Natural killer cell treated with Interleukin-12 subunit alpha and Interleukin-12 subunit beta and Interleukin-15 and Interleukin-18, amount 100 ng/mL, for 72 hours (primary cell): ENCODE measurements around the gene KCNK5. TPM values are rescaled to one million over a fixed set of nuclear protein-coding genes. Genes with fewer than 3 reads are reported as not detected.

Source experiments
- ATAC-seq, 2 donors: fragments of 150-1000 bp; cut with Tn5 transposase in 1 of 2; sonication (Bioruptor Pico), chemical (Tn5 transposase) in 1 of 2; 2 replicates each; pipeline ENCODE4 v1.10.0; 2021
- DNase-seq: peaks from one replicate; pipeline ENCODE4 v3.0.0; 2022; ENCODE audit warnings: low spot score
- H3K27ac Mint-ChIP-seq, 2 donors: 1 replicate in 1 of 2; 2 replicates in 1 of 2; pipeline ENCODE4 v1.8.0; 2022; ENCODE audit warnings: mixed read lengths in 2 of 2, mild to moderate bottlenecking in 1 of 2, moderate library complexity in 1 of 2
- H3K27me3 Mint-ChIP-seq, 2 donors: 1 replicate in 1 of 2; 2 replicates in 1 of 2; pipeline ENCODE4 v1.8.0; 2022; ENCODE audit warnings: mixed read lengths in 2 of 2
- H3K36me3 Mint-ChIP-seq: one replicate; pipeline ENCODE4 v1.8.0; 2022; ENCODE audit warnings: mixed read lengths
- H3K4me1 Mint-ChIP-seq, 2 donors: 1 replicate in 1 of 2; 2 replicates in 1 of 2; pipeline ENCODE4 v1.8.0; 2022; ENCODE audit warnings: low read depth in 2 of 2, mixed read lengths in 2 of 2, mild to moderate bottlenecking in 1 of 2
- H3K4me3 Mint-ChIP-seq: one replicate; pipeline ENCODE4 v1.8.0; 2022; ENCODE audit warnings: mixed read lengths
- H3K9me3 Mint-ChIP-seq: 2 replicates; pipeline ENCODE4 v1.8.0; 2022; ENCODE audit warnings: mixed read lengths
- total RNA-seq, 2 donors: library from RNA; stranded (reverse); gene quantifications; one replicate each; pipeline ENCODE4 v1.2.3, GENCODE V29; 2022

Gene KCNK5
- total RNA-seq, 2 donors from 2014 or later: 2.1 to 10.9 TPM

DNA sequence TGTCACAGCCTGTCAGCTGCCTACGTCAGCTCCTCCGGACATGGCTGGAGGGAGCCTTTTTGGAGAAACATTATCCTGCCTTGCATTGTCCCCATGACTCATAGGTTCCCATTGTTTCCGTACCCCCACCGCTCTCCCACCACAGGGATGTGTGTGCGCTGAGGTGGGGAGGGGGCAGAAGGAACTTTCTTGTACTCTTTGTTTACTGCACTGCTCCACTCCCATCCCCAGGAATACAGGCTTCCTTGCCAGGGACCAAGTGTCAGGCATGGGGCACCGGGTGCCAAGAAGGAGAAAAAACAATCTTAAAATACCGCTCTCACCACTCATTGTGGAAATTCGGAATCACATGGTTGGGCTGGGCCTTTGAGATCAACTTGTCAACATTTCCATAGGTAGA is 51.0 kb downstream of the KCNK5 start:
- no peak overlapping the region for H3K27ac Mint-ChIP-seq
- no peak for ATAC-seq
- no peak for DNase-seq
- peaks cover 2% of the 10 kb centered on the region for H3K9me3 Mint-ChIP-seq
- no peaks in the 10 kb centered on the region for H3K4me1 Mint-ChIP-seq
- H3K27me3 Mint-ChIP-seq: peaks cover 0 to 5% of the 10 kb centered on the region in 2 donors
- peaks cover 10% of the 10 kb centered on the region for H3K36me3 Mint-ChIP-seq
- H3K4me3 Mint-ChIP-seq: no peak overlapping the region

DNA sequence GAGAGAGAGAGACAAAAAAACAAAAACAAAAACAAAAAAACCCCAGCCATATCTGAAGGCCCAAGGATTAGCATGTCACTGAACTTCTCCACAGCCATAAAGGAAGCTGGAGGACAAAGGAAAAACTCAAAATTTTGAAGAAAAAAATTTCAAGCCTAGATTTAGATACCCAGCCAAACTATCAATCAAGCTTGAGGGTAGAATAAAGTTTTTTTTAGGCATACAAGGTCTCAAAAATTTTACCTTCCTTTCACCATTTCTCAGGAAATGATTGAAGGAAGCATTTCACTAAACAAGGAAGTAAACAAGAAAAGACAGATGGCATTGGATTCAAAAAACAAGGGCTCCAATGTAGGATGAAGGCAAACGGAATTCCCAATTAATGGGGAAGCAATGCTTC is 52.1 kb downstream of the KCNK5 start:
- H3K4me3 Mint-ChIP-seq: no peak overlapping the region
- ATAC-seq (no peak), DNase-seq (no peak)
- peaks cover 10% of the 10 kb centered on the region for H3K36me3 Mint-ChIP-seq
- H3K27ac Mint-ChIP-seq: no peak overlapping the region
- peaks cover 2% of the 10 kb centered on the region for H3K9me3 Mint-ChIP-seq
- H3K27me3 Mint-ChIP-seq: peaks cover 0 to 3% of the 10 kb centered on the region in 2 donors
- no peaks in the 10 kb centered on the region for H3K4me1 Mint-ChIP-seq

DNA sequence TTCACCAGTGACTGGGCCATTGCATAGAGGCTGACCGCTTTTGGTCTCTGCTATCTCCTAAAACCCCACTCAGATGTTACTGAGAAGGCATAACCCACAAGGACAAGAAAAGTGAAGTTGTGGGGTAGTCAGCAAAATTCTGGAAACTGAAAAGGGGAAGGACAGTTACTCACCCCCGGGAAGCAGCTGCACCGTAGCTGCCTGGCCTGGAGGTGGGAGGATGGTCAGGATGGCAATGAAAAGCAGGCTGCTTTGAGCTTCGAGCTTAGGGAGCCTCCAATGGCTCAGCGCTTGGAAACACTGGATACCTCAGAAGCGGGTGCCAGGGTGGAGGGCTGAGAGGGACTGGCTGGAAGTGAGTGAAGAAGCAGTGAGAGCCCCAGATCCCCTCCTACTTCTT is 56.0 kb downstream of the KCNK5 start:
- H3K36me3 Mint-ChIP-seq: peaks cover 10% of the 10 kb centered on the region
- no peak for ATAC-seq
- H3K27ac Mint-ChIP-seq: no peak overlapping the region
- no peak for DNase-seq
- peaks cover 2% of the 10 kb centered on the region for H3K9me3 Mint-ChIP-seq
- no peaks in the 10 kb centered on the region for H3K4me1 Mint-ChIP-seq
- H3K4me3 Mint-ChIP-seq: no peak overlapping the region
- no peaks in the 10 kb centered on the region for H3K27me3 Mint-ChIP-seq

DNA sequence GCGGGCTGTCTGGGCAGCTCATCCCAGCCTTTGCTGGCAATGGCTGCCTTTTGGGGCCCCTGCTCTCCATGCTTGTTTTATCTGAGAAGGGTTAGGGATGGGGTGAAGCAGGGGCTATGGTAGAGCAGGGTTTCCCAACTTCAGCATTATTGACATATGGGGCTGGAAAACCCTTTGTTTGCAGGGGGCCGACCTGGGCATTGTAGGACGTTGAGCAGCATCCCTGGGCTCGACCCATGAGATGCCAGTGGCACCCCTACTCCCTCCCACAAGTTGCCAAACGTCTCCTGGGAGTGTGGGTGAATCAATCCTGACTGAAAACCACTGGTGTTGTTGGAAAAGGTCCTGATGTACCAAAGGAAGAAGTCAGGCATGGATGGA is 56.9 kb downstream of the KCNK5 start:
- no peaks in the 10 kb centered on the region for H3K4me1 Mint-ChIP-seq
- H3K4me3 Mint-ChIP-seq: no peak overlapping the region
- H3K36me3 Mint-ChIP-seq: peaks cover 9% of the 10 kb centered on the region
- H3K27ac Mint-ChIP-seq: no peak overlapping the region
- ATAC-seq (no peak), DNase-seq (no peak)
- no peaks in the 10 kb centered on the region for H3K27me3 Mint-ChIP-seq
- H3K9me3 Mint-ChIP-seq: peaks cover 2% of the 10 kb centered on the region

DNA sequence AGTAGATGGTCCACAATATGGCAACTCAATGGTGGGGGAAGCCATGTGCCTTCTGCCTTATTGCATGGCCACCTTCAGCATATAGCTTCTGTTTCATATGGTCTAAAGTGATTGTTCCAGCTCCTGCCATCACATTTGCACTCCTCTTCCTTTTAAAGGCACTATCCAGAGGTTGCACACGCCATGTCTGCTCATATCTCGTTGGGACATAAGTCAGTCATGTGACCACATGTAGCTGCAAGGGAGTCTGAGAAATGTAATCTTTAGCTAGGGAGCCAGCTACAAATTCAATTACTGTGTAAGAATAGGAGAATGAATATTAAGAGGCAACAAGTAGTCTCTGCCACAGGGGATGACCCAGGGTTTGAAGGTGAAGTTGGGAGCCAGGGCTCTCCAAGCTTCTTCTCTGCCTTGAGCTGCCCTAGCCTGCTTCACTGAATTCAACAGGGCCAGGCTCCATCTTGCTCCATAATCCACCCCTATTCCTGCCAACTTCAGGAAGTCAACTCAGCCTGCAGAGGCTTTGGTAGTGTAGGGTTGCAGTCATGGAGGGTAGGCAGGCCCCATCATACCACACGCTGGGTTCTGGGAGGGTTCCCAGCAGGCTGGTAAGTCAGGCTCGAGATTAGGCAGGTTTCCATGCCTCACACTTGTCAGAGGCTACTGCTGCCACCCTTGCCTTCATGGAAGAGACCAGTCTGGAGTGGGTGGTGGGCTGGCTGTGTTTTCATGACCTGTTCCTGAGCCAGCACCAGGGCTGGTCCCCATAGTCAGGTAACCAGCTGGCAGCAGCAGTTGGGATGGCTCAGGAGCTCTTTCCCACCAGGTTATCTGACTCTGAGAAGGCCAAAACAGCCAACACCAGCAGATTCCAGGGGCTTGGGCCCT is 57.5 kb downstream of the KCNK5 start:
- DNase-seq: no peak
- Mint-ChIP-seq H3K4me1 (peaks cover under 1 to 2% of the 10 kb centered on the region in 2 donors), H3K9me3 (peaks cover under 1% of the 10 kb centered on the region), H3K4me3 (no peak overlapping the region), H3K36me3 (peaks cover 2% of the 10 kb centered on the region), H3K27ac (no peak overlapping the region), H3K27me3 (peaks cover 0 to 5% of the 10 kb centered on the region in 2 donors)
- peak in 1 of 2 donors; percentile 33 for ATAC-seq

DNA sequence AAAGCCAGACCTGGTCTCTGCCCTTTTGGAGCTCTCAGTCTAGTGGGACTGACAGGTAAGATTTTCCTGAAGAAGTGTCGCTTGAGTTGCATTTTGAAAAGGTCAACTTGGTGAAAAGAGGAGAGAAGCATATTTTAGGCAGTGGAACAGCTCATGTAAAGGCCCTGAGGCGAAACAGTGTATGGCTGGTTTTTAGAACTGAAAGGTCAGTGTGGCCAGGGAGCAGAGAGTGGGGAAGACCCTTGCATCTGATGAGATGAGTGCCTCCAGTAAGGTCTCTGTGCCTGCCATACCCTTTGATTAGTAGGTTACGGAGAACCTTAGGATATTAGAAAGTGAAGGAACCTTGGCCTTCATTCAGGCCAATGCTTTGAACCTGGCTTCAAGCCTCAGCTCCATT is 58.4 kb downstream of the KCNK5 start:
- H3K27ac Mint-ChIP-seq: no peak overlapping the region
- no peak for ATAC-seq
- H3K9me3 Mint-ChIP-seq: no peaks in the 10 kb centered on the region
- H3K36me3 Mint-ChIP-seq: no peaks in the 10 kb centered on the region
- peaks cover 0 to 10% of the 10 kb centered on the region in 2 donors for H3K27me3 Mint-ChIP-seq
- H3K4me1 Mint-ChIP-seq: peaks cover 5 to 7% of the 10 kb centered on the region in 2 donors
- no peak overlapping the region for H3K4me3 Mint-ChIP-seq
- no peak for DNase-seq

DNA sequence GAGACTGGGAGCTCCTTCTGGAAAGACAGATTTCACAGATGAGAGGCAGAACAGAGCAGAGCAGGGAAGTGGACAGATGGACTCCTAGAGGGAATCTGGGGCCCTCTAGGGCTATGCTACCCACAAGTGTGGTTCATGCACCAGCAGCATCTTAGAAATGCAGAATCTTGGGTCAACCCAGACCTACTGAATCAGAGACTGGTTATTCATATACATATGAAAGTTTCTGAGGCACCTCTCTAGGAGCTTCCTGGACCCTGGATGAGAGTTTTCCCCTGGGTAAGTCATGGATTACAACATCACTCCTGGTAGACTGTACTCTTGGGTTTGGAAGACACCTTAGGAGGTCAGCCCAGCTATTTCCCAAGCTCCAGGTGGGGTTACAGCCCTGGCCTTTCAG is 58.9 kb downstream of the KCNK5 start:
- DNase-seq (no peak), ATAC-seq (no peak)
- peaks cover 0 to 10% of the 10 kb centered on the region in 2 donors for H3K27me3 Mint-ChIP-seq
- H3K4me3 Mint-ChIP-seq: no peak overlapping the region
- H3K4me1 Mint-ChIP-seq: peaks cover 5 to 7% of the 10 kb centered on the region in 2 donors
- no peak overlapping the region for H3K27ac Mint-ChIP-seq
- H3K36me3 Mint-ChIP-seq: no peaks in the 10 kb centered on the region
- H3K9me3 Mint-ChIP-seq: no peaks in the 10 kb centered on the region

DNA sequence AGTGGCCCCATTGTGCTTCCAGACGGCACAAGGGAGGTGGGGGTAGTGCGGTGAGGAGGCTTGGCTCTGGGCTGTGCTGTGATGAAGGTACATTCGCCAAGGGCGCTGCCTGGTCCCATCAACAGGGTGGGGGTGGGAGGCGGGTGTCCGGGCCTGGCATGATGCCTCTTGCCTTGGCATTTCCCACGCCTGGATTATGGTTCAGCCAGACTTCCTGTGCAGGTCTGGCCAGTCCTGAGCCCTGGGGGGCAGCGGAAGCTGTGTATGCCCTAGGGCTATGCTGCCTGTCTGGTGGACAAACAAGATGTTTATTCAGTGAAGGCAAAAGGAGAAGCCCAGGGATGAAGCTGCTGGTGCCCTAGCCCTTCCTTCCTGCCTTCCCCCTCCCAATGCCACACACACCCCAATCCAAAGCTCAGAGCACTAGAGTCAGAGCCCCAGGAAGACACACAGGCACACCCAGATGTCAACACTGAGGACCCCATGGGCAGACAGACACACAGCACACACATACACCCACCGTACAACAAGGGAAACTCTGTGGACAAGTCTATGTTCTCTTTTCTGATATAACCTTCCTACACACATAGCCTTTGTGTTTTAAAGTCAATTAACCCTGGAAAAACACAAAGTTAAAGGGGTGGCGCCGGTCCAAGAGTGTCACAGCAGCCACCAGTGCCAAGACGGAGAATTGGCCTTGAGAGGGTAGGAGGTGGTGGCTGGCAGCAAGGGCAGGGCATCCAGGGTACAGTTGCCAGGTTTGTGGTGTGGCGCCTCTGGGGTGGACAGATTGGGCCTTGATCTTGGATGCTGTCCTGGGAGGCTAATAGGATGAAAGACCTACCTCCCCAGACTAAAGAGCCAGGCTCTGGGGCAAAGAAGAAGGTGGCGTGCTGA is 59.6 kb downstream of the KCNK5 start:
- ATAC-seq: no peak
- Mint-ChIP-seq H3K4me1 (peaks cover 5 to 7% of the 10 kb centered on the region in 2 donors), H3K36me3 (no peaks in the 10 kb centered on the region), H3K4me3 (no peak overlapping the region), H3K27ac (no peak overlapping the region), H3K9me3 (no peaks in the 10 kb centered on the region), H3K27me3 (peaks cover 0 to 12% of the 10 kb centered on the region in 2 donors)
- no peak for DNase-seq

DNA sequence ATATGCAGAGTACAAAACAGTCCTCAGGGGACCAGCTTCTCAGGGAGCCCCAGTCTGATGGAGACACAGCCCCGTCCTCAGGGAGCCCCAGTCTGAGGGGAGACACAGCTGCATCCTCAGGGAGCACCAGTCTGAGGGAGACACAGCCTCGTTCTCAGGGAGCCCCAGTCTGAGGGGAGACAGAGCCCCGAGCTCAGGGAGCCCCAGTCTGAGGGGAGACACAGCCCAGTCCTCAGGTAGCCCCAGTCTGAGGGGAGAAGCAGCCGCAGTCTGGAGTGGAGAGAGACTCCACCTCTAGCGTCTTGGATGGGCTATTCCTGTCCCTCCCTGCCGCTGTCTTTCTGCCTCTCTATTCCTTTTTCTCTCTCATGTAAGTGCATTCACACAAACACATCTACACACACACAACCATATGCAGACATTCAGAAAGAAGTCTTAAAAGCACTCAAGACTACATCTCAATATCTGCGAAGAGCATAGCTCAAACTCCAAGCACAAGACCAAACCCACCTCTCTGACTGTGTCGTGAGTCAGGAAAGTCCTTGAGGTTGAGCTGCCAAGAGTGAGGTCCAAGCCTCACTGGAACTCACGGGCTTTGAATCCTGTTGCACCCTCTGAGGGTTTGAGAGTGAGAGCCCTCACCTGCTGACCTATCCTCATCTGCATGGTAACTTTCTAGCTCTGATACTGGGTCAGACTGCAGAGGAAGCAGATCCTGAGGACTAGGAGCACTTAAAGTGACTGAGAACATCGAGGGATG is 61.2 kb downstream of the KCNK5 start:
- Mint-ChIP-seq H3K9me3 (no peaks in the 10 kb centered on the region), H3K27me3 (peaks cover 0 to 17% of the 10 kb centered on the region in 2 donors), H3K4me3 (no peak overlapping the region), H3K4me1 (peaks cover 5 to 7% of the 10 kb centered on the region in 2 donors), H3K36me3 (no peaks in the 10 kb centered on the region), H3K27ac (no peak overlapping the region)
- ATAC-seq (no peak), DNase-seq (no peak)

DNA sequence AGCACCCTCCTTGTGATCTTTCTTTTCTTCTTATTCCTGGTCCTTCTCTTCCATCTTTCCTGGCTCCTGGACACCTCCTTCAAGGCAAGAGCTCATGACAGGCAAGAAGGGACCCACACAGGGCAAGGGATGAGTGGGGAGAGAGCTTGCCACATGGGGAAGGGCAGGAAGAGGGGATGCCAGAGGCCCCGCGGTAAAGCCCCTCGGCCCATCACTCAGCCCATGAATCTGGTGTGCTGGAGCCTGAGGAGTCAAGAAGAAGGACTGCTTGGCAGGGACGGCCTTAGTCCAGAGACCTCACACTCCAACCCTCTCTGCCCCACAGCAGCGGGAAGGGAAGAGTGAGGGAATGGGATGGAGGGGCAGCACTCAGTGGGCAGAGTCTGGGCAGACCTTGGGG is 62.0 kb downstream of the KCNK5 start:
- no peak overlapping the region for H3K4me3 Mint-ChIP-seq
- no peaks in the 10 kb centered on the region for H3K36me3 Mint-ChIP-seq
- no peaks in the 10 kb centered on the region for H3K9me3 Mint-ChIP-seq
- H3K27me3 Mint-ChIP-seq: peaks cover 0 to 17% of the 10 kb centered on the region in 2 donors
- no peak overlapping the region for H3K27ac Mint-ChIP-seq
- no peak for ATAC-seq
- DNase-seq: no peak
- peaks cover 5 to 7% of the 10 kb centered on the region in 2 donors for H3K4me1 Mint-ChIP-seq

DNA sequence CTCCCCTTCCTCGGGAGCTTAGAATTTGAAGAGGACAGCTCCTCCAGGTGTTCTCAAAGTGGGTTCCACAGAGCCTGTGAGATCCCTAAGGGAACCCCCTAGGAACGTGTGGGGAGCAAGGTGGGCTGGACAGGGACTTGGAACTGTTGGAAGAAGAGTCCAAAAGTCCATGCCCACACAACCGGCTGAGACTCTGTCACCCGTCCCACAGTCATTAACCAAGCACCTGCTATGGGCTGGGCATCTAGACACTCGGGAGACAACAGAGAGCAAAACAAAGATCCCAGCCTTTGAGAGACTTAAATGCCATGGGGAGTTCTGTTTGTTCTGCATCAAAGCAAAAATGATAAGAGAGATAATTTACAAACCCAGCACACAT is 62.4 kb downstream of the KCNK5 start:
- H3K36me3 Mint-ChIP-seq: no peaks in the 10 kb centered on the region
- peaks cover 0 to 17% of the 10 kb centered on the region in 2 donors for H3K27me3 Mint-ChIP-seq
- H3K27ac Mint-ChIP-seq: no peak overlapping the region
- no peaks in the 10 kb centered on the region for H3K9me3 Mint-ChIP-seq
- DNase-seq (no peak), ATAC-seq (no peak)
- no peak overlapping the region for H3K4me3 Mint-ChIP-seq
- H3K4me1 Mint-ChIP-seq: peaks cover 5 to 7% of the 10 kb centered on the region in 2 donors

DNA sequence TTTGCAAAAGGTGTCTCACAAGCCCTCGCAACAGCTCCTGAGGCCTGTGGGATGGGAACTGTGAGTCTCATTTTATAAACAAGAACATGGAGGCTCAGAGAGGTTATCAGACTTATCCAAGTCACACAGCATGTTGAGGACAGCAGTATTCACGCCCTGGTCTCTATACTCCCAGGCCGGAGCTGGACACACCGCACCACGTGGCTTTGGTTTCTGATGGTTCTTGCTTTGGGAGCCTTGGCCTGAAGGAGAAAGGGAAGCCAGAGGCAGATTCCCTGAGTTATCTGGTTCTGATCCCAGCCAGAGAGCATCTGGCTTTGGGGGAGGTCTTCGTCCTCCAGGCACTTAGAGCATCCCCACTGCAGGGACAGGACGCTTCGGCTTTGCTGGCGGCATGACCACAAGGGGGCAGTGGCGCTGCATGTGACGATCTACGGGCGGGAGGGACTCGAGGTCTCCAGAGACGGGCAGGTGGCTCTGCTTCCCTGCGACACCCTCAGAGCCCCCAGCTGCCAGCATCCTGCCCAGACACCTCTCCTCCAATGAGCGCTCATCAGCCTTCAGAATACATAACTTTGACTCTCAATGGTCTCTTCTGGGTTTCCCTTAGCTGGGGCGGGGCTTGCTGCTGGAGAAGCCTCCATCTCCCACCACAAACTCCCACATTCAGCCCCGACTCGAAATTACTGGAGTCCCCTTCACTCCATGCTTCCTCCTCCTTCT is 62.9 kb downstream of the KCNK5 start:
- ATAC-seq: peak; percentile 76 to 79
- Mint-ChIP-seq H3K27ac (no peak overlapping the region), H3K9me3 (no peaks in the 10 kb centered on the region), H3K36me3 (no peaks in the 10 kb centered on the region), H3K4me1 (peaks cover 5 to 7% of the 10 kb centered on the region in 2 donors), H3K4me3 (no peak overlapping the region), H3K27me3 (peaks cover 0 to 17% of the 10 kb centered on the region in 2 donors)
- peak; percentile 86 for DNase-seq

DNA sequence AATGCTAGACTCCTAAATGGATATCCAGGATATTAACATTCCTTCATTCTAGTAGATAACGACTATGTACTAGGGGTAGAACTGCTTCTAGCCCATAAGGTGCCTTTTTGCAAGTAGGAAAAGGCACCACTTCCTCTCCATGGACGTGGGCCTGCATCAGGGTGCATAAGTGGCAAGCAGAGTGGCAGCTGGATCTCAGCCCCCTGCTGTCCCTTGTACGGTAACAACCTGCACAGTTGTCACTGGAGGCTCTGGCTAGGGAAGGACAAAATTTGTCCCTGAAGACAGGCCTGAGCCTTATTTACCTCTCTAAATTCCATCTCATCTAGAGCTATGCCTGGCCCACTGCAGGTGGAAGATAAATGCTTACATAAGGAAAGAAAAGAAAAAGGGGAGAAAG is 71.8 kb downstream of the KCNK5 start:
- Mint-ChIP-seq H3K4me3 (no peak overlapping the region), H3K27me3 (peaks cover under 1 to 15% of the 10 kb centered on the region in 2 donors), H3K9me3 (no peaks in the 10 kb centered on the region), H3K36me3 (no peaks in the 10 kb centered on the region), H3K27ac (no peak overlapping the region), H3K4me1 (peaks cover 4 to 7% of the 10 kb centered on the region in 2 donors)
- ATAC-seq (no peak), DNase-seq (no peak)
